ENCODE measurements around the gene SPTA1.

DNA sequence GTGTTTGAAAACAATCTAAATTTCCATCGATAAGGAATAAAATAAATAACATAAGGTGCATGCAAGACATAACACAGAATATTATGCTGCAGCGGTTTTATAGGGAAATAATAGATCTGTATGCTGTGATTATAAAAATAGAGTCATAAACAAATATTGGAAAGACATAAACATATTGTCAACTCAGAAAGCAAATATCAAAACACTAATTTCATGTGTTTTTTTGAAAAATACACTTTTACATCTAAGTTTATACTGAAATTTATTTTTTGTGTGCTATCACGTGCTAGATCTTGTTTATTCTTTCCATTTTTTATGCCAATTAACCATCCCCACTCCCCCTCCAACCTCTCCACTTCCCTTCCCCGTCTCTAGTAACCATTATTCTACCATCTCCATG, 24.6 kb upstream of the SPTA1 start:
- TF ChIP-seq, protein P1, sequence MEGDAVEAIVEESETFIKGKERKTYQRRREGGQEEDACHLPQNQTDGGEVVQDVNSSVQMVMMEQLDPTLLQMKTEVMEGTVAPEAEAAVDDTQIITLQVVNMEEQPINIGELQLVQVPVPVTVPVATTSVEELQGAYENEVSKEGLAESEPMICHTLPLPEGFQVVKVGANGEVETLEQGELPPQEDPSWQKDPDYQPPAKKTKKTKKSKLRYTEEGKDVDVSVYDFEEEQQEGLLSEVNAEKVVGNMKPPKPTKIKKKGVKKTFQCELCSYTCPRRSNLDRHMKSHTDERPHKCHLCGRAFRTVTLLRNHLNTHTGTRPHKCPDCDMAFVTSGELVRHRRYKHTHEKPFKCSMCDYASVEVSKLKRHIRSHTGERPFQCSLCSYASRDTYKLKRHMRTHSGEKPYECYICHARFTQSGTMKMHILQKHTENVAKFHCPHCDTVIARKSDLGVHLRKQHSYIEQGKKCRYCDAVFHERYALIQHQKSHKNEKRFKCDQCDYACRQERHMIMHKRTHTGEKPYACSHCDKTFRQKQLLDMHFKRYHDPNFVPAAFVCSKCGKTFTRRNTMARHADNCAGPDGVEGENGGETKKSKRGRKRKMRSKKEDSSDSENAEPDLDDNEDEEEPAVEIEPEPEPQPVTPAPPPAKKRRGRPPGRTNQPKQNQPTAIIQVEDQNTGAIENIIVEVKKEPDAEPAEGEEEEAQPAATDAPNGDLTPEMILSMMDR (IDR thresholded peaks at IDR 0.05; ENCODE audit: low read depth, low read length, poor library complexity, severe bottlenecking), result no peak
- no peak for TF ChIP-seq EZH2phosphoT487 (IDR thresholded peaks at IDR 0.05; ENCODE audit: borderline replicate concordance, low read length)
